Lung (tissue), 12 donors: Measurements from ENCODE around the gene TMEM169. TPM values are rescaled to one million over a fixed set of nuclear protein-coding genes. Genes with fewer than 3 reads are reported as not detected.

Experiments used
- ATAC-seq: fragments of 200-7000 bp; cut with Tn5 transposase; one replicate; pipeline ENCODE4 v1.9.1; 2020; ENCODE audit warnings: moderate number of reproducible peaks; ENCODE audit not compliant: insufficient read depth, low FRiP score
- DNase-seq, 3 donors: peaks; one replicate each; pipeline ENCODE4 v3.0.0-alpha.2; 2013 to 2017
- H3K27ac ChIP-seq, 2 donors: one replicate each; pipeline ENCODE4 v1.5.1; 2013; ENCODE audit warnings: mild to moderate bottlenecking in 2 of 2, moderate library complexity in 2 of 2, control low read depth in 1 of 2, inconsistent platforms in 1 of 2, low read depth in 1 of 2, low read length in 1 of 2
- H3K27me3 ChIP-seq, 3 donors: one replicate each; pipeline ENCODE4 v1.5.1; 2013; ENCODE audit warnings: low read length in 2 of 3; ENCODE audit not compliant: control insufficient read depth in 3 of 3, insufficient read depth in 3 of 3
- H3K36me3 ChIP-seq, 4 donors: one replicate each; pipeline ENCODE4 v1.5.1; 2013; ENCODE audit warnings: low read length in 4 of 4, mild to moderate bottlenecking in 1 of 4, moderate library complexity in 1 of 4; ENCODE audit not compliant: control insufficient read depth in 4 of 4, insufficient read depth in 4 of 4
- H3K4me1 ChIP-seq, 5 donors: one replicate each; pipeline ENCODE4 v1.5.1; 2013; ENCODE audit warnings: low read length in 5 of 5, mild to moderate bottlenecking in 2 of 5, moderate library complexity in 1 of 5; ENCODE audit not compliant: control insufficient read depth in 5 of 5, insufficient read depth in 5 of 5
- H3K4me3 ChIP-seq: one replicate; pipeline ENCODE4 v1.5.1; 2013; ENCODE audit warnings: mild to moderate bottlenecking, control low read depth, moderate library complexity
- H3K9ac ChIP-seq, 2 donors: one replicate each; pipeline ENCODE4 v1.5.1; 2013; ENCODE audit warnings: low read length in 2 of 2, control low read depth in 1 of 2; ENCODE audit not compliant: insufficient read depth in 1 of 2
- H3K9me3 ChIP-seq, 4 donors: one replicate each; pipeline ENCODE4 v1.5.1; 2013; ENCODE audit warnings: low read length in 3 of 4, mild to moderate bottlenecking in 1 of 4, moderate library complexity in 1 of 4; ENCODE audit not compliant: control insufficient read depth in 4 of 4, insufficient read depth in 3 of 4
- WGBS, 2 donors: extraction: QIAGEN DNeasy Blood & Tissue Kit; methylation state at CpG; one replicate each; pipeline ENCODE4 v1.1.7; 2013; 5-methylcytosine and 5-hydroxymethylcytosine counted together
- polyA plus RNA-seq, 2 donors: library from polyadenylated mRNA; stranded (reverse); fragments of 200-250 nt; gene quantifications; one replicate each; pipeline ENCODE4 v1.2.1, GENCODE V29; 2013
- total RNA-seq, 2 donors: library from RNA; depleted of rRNA in 1 of 2; stranded (reverse); fragments of >200 nt in 1 of 2; gene quantifications; one replicate each; pipeline ENCODE4 v1.2.1, GENCODE V29; 2014 to 2021
- TF ChIP-seq, protein P1 (sequence below): IDR thresholded peaks from 2 replicates; pipeline ENCODE4 v1.5.1; 2012; ENCODE audit warnings: mild to moderate bottlenecking; ENCODE audit errors: control extremely low read depth, extremely low read depth
- donor health status: control.
- donor health status: control.
- donor health status: Bipolar disorder and iron deficiency.
- donor health status: healthy.
- donor health status: DM: yes; HTN: yes; CAD: no.

TMEM169 gene
- total and polyA plus RNA-seq, 4 donors: 0.14 to 0.67 (median 0.62) TPM

DNA sequence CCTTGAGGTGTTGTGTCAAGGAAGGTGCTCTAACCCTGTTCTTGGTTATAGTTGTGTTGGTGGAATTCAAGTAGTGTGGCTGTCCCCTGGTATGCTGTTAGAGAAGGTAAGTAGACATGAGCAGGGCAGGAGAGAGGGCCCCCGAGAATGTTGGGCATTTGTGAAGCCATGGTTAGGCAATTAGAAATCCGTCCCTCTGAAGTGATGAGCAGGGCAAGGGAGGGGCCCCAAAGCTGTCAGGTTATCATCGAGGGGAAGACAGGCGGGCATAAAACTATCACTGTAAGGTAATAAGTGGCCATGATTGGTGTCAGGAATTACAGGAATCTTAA is 32.6 kb downstream of the TMEM169 start:
- Histone ChIP-seq H3K36me3 (peaks cover 22 to 75% (median 45%) of the 10 kb centered on the region in 4 donors), H3K4me3 (no peak overlapping the region), H3K9ac (no peak overlapping the region), H3K27me3 (no peaks in the 10 kb centered on the region), H3K4me1 (peaks cover 0 to 44% (median 9%) of the 10 kb centered on the region in 5 donors), H3K9me3 (no peaks in the 10 kb centered on the region), H3K27ac (no peak overlapping the region)
- 34 to 35% methylated on average over 4 of the region's 4 CpGs for WGBS, 2 donors
- TF ChIP-seq, protein P1, sequence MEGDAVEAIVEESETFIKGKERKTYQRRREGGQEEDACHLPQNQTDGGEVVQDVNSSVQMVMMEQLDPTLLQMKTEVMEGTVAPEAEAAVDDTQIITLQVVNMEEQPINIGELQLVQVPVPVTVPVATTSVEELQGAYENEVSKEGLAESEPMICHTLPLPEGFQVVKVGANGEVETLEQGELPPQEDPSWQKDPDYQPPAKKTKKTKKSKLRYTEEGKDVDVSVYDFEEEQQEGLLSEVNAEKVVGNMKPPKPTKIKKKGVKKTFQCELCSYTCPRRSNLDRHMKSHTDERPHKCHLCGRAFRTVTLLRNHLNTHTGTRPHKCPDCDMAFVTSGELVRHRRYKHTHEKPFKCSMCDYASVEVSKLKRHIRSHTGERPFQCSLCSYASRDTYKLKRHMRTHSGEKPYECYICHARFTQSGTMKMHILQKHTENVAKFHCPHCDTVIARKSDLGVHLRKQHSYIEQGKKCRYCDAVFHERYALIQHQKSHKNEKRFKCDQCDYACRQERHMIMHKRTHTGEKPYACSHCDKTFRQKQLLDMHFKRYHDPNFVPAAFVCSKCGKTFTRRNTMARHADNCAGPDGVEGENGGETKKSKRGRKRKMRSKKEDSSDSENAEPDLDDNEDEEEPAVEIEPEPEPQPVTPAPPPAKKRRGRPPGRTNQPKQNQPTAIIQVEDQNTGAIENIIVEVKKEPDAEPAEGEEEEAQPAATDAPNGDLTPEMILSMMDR: no peak
- no peak for ATAC-seq
- peak in 1 of 3 donors; percentile 17 for DNase-seq

GRCh38 chr2:216114714-216115531 is 33.2 kb downstream of the TMEM169 start:
- DNase-seq (peak; percentile 99 to 100 (median 100)), ATAC-seq (peak; percentile 95)
- WGBS, 2 donors: 5 to 8% methylated on average over 29 of the region's 29 CpGs
- H3K27ac ChIP-seq: peak overlapping the region; percentile 75 to 82
- H3K9me3 ChIP-seq: no peaks in the 10 kb centered on the region
- H3K4me1 ChIP-seq: peaks cover 0 to 44% (median 9%) of the 10 kb centered on the region in 5 donors
- no peaks in the 10 kb centered on the region for H3K27me3 ChIP-seq
- peak overlapping the region; percentile 23 for H3K4me3 ChIP-seq
- TF ChIP-seq, protein P1: peak; percentile 78
- peaks cover 22 to 77% (median 49%) of the 10 kb centered on the region in 4 donors for H3K36me3 ChIP-seq
- H3K9ac ChIP-seq: peak overlapping the region in 1 of 2 donors; percentile 94

DNA sequence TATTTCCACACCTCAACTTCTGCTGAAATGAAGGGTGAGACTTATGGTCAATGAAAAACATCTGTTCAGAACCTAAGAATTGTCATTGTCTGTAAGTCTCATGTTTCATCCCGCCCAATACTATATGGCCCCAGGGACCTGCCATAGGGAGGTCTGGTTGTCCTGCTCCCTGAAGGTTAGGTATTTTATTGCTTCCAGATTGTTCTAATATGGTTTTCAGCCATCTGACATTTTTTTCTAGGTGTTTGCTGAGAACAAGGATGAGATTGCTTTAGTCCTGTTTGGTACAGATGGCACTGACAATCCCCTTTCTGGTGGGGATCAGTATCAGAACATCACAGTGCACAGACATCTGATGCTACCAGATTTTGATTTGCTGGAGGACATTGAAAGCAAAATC is 34.7 kb downstream of the TMEM169 start:
- ATAC-seq: no peak
- Histone ChIP-seq H3K9ac (no peak overlapping the region), H3K27me3 (no peaks in the 10 kb centered on the region), H3K4me1 (peaks cover 0 to 31% (median 9%) of the 10 kb centered on the region in 5 donors), H3K27ac (no peak overlapping the region), H3K4me3 (no peak overlapping the region), H3K9me3 (no peaks in the 10 kb centered on the region), H3K36me3 (peaks cover 29 to 79% (median 57%) of the 10 kb centered on the region in 4 donors)
- TF ChIP-seq, protein P1: no peak
- DNase-seq: no peak
- 98 to 100% methylated on average over 1 of the region's 1 CpG for whole genome bisulfite sequencing, 2 donors
